NCI-H2107 treated with DMSO at 0.1 percent for 48 hours (cell line): ENCODE results near the gene TMEM74B.
"Not testable (repeated sequence)": the region's sequence is repeated elsewhere in the genome, so short reads cannot be mapped to it uniquely, and the experiment has no call there.

ENCODE experiments used
- DNase-seq: peaks from one replicate; lab custom pipeline; 2025; ENCODE audit not compliant: unreplicated experiment; lab: John Stamatoyannopoulos, UW

The TMEM74B gene

GRCh38 chr20:1149812-1150211, 35.0 kb downstream of the TMEM74B start:
- DNase-seq: not testable (repeated sequence)

DNA sequence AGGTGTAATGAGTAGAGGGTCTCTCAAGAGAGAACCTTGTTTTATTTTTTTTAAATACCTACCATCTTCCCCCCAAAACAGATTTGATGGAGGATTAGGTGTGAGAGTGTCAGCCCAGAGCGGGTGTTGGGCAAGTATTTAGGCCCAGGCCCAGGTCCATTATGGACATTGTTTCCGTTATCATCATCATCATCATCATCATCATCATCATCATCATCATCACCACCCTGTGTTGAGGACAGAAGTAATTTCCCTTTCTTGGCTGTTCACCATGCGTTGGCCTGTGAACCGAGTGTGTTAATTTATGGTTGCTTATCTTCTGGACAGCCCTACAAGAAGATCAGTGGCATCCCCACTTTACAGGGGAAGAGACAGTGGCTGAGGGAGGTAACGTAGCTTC, 37.8 kb downstream of the TMEM74B start:
- no peak for DNase-seq

DNA sequence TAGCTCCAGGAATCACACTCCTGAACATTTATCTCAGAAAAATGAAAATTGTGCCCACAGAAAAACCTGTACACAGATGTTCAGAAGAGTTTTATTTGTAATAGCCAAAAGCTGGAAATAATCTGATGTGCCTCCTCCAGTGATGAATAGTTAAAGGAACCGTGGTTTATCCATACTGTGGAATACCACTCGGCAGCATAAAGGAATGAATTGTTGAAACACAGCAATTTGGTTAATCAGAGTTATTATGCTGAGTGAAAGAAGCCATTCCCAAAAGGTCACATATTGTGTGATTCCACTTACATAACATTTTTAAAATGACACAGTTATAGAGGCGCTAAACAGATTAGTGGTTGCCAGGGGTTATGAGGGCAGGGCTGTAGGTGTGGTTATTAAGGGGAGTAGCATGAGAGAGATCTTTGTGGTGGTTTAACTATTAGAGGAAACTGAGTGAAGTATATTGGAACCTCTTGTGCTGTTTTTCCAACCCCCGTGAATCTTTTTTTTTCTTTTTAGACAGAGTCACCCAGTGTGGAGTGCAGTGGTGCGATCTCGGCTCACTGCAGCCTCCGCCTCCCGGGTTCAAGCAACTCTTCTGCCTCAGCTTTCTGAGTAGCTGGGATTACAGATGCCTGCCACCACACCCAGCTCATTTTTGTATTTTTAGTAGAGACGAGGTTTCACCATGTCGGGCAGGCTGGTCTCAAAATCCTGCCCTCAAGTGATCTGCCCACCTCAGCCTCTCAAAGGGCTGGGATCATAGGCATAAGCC, 40.2 kb downstream of the TMEM74B start:
- no peak for DNase-seq

GRCh38 chr20:1137236-1137635, 47.5 kb downstream of the TMEM74B start:
- DNase-seq: no peak

DNA sequence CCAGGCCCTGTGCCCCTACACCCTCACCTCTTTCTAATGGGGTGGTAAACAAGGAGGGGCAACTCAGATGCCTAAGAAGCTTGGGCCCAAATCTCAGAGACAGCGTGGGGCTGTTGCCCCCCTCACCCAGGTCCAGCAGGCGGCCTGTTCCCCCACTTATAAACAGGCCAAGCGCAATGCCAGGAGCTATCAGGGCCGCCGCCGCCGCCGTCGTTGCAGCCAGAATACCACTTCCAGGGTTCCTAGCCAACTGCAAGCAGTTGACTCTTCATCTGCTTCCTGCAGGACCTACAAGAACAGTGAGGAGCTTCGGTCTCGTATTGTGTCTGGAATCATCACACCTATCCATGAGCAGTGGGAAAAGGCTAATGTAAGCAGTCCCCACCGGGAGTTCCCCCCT, 49.9 kb downstream of the TMEM74B start:
- DNase-seq: no peak

DNA sequence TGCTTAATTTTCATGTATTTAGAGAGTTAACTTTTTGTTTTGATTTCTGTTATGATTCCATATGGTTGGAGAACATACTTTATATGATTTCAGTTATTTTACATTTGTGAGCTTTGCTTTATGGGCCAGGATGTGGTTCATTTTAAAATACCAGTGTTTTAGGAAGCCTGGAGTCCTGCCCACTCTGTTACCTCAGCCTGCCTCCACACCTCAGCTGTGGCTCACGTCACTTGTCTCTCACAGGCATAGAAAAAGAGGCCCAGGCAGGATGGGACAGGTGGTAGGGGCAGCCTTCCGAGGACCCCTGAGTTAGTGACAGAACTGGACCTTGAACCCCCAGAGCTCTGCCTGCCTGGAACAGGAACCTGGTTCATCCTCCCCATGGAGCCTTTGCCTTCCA, 50.4 kb downstream of the TMEM74B start:
- DNase-seq: no peak

DNA sequence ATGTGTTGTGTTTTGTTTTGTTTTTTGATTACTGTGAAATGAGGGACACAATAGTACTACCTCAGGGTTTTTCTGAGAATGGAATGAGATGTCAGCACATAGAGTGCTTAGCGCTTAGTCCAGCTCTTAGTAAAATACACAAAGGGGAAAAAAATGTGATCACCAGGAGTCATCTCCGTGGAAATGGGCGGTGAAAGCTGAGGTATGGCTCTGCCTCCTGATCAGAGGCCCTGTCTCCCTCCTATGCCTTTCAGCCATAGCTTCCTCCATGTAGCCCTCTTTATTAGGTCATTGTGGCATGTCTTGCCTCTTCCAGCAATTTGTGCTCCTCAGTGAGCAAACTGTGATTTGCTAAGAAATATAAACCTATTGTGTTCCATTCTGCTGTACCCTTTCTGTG, 53.4 kb downstream of the TMEM74B start:
- DNase-seq: no peak

- DNase-seq: no peak
Measured at GRCh38 chr20:1130847-1131246, 53.9 kb downstream of the TMEM74B start.
